ENCODE measurements around the gene ILK. TPM values are rescaled to one million over a fixed set of nuclear protein-coding genes. Genes with fewer than 3 reads are reported as not detected.

The ILK gene
- total RNA-seq, 5 donors from 2014 or later (not counting 1 experiment from before 2014, with no cell fraction given) = 49.3 to 111 (median 99.4) TPM

GRCh38 chr11:6611963-6612212 lies 8.3 kb downstream of the ILK start:
- H3K27ac Mint-ChIP-seq = peak overlapping the region in 1 of 2 donors; percentile 89
- peaks cover 21 to 62% of the 10 kb centered on the region in 2 donors for H3K36me3 ChIP-seq (ENCODE audit: control insufficient read depth in 2 of 2, extremely low read depth in 1 of 2, insufficient read depth in 1 of 2, low read length in 1 of 2)
- WGBS (ENCODE audit: insufficient coverage) = 0% methylated on average over 36 of the region's 36 CpGs

DNA sequence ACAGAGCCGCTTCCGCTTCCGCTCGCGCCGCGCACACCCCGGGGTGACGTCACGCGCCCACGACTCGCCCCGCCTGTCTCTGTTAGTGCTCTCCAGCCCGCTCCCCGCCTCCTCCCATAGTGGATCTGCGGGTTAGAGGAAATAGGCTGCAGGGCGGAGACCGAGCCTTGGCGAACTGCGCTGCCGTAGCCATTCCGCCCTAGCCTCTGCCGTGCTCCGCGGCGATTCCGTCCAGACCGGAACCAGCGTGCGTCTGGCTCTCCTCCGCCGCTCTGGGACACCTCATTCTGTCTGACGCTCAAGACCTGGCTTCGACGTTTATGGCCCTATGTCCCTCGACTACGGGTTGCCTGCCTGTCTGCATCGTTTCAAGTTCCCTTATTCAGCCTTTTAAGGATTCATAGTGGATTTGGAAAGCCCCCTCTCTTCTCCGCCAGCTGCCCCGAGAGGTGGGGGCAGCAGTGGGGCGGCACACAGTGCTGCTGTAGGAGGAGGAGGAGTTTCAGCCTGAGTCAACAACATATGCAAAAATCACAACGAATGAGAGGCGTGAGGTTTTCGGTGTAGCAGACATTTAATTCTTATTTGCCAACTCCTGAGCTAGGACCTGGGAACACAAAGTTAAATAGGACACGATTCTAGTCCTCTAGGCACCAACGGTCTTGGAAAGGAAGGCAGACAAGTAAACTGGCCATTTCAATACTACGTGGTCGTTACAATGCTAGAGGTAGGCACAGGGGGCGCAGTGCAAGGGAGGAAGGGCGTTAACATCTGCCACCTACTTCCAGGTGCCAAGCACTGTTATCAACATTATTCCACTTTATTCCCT lies 8.9 kb downstream of the ILK start, which contains the start of gene TAF10:
Gene TAF10 (minus strand): TSS at position 4 of the 829 bp plus-strand sequence. CDS start 27 bp downstream, outside the sequence.
- peak within 1 kb of the TSS in 2 of 3 donors; percentile 86 to 87 for H3K4me3 Mint-ChIP-seq
- peak within 1 kb of the TSS; percentile 98 for H3K27ac ChIP-seq (ENCODE audit: low read length)
- H3K27ac Mint-ChIP-seq = peak within 1 kb of the TSS; percentile 88 to 89
- ChIA-PET POLR2A (interaction anchor here (0.5 to 1.6 kb wide), 9 partner anchors 8 to 436 kb away, joined by 3 to 13 read pairs (median 3); partner anchors contain the start of genes ARFIP2 (in 1 of the 2), MRPL17 (in 1 of the 2), SMPD1 (in 1 of the 2) and TIMM10B (in 1 of the 2)), CTCF (interaction anchor here in 1 of 2 donors (0.6 to 1.2 kb wide), 10 partner anchors 15 to 379 kb away, joined by 3 to 8 read pairs (median 3); partner anchors contain the start of gene MRPL17)
- H3K4me1 Mint-ChIP-seq = peaks cover 32 to 54% (median 33%) of the 10 kb centered on the region in 3 donors
- H3K4me1 ChIP-seq (ENCODE audit: control insufficient read depth in 1 of 2, extremely low read depth in 1 of 2, insufficient read depth in 2 of 2, low read length in 2 of 2) = peaks cover 20 to 59% of the 10 kb centered on the region in 2 experiments
- H3K27me3 ChIP-seq (replicated peaks in 1 of 2; ENCODE audit: control insufficient read depth in 2 of 2, extremely low read depth in 1 of 2, insufficient read depth in 2 of 2, low read length in 1 of 2) = no peaks in the 10 kb centered on the region
- peaks cover 21 to 61% of the 10 kb centered on the region in 2 donors for H3K36me3 ChIP-seq (ENCODE audit: control insufficient read depth in 2 of 2, extremely low read depth in 1 of 2, insufficient read depth in 1 of 2, low read length in 1 of 2)
- no peaks in the 10 kb centered on the region for H3K9me3 Mint-ChIP-seq
- no peaks in the 10 kb centered on the region for H3K9me3 ChIP-seq
- under 1% methylated on average over 36 of the region's 51 CpGs for WGBS (ENCODE audit: insufficient coverage)
- peak; percentile 89 to 92 (median 90) for ATAC-seq (replicated peaks in 1 of 4)
- peak within 1 kb of the TSS; percentile 78 to 87 for H3K4me3 ChIP-seq (ENCODE audit: control insufficient read depth in 1 of 2, extremely low read depth in 1 of 2, low read length in 1 of 2)
- H3K36me3 Mint-ChIP-seq = peaks cover 50% of the 10 kb centered on the region
- H3K27me3 Mint-ChIP-seq = no peaks in the 10 kb centered on the region
- peak; percentile 91 to 98 (median 95) for DNase-seq

More at GRCh38 chr11:6611963-6612212, 8.3 kb downstream of the ILK start:
- peak in 1 of 4 experiments; percentile 15 for ATAC-seq (replicated peaks in 1 of 4)
- no peaks in the 10 kb centered on the region for H3K27me3 Mint-ChIP-seq
- Histone ChIP-seq H3K4me3 (ENCODE audit: control insufficient read depth in 1 of 2, extremely low read depth in 1 of 2, low read length in 1 of 2) (peak overlapping the region; percentile 78 to 87), H3K27ac (ENCODE audit: low read length) (peak overlapping the region; percentile 79), H3K27me3 (replicated peaks in 1 of 2; ENCODE audit: control insufficient read depth in 2 of 2, extremely low read depth in 1 of 2, insufficient read depth in 2 of 2, low read length in 1 of 2) (no peaks in the 10 kb centered on the region), H3K4me1 (ENCODE audit: control insufficient read depth in 1 of 2, extremely low read depth in 1 of 2, insufficient read depth in 2 of 2, low read length in 2 of 2) (peaks cover 25 to 58% of the 10 kb centered on the region in 2 experiments), H3K9me3 (no peaks in the 10 kb centered on the region)
- ChIA-PET POLR2A (interaction anchor here (0.5 to 1.6 kb wide), 9 partner anchors 8 to 435 kb away, joined by 3 to 13 read pairs (median 3); partner anchors contain the start of genes MRPL17 (in 1 of the 2) and SMPD1 (in 1 of the 2)), CTCF (interaction anchor here (0.6 to 1.2 kb wide), 8 partner anchors 15 to 242 kb away, joined by 3 to 6 read pairs (median 3); partner anchors contain the start of gene MRPL17 (in 1 of the 2))
- peak overlapping the region in 2 of 3 donors; percentile 86 to 87 for H3K4me3 Mint-ChIP-seq
- peaks cover 53% of the 10 kb centered on the region for H3K36me3 Mint-ChIP-seq
- peak in 2 of 35 experiments; percentile 12 to 29 for DNase-seq
- H3K4me1 Mint-ChIP-seq = peaks cover 32 to 57% (median 37%) of the 10 kb centered on the region in 3 donors
- H3K9me3 Mint-ChIP-seq = no peaks in the 10 kb centered on the region

- Mint-ChIP-seq H3K27me3 (no peaks in the 10 kb centered on the region), H3K4me1 (peaks cover 29 to 44% (median 32%) of the 10 kb centered on the region in 3 donors), H3K4me3 (no peak overlapping the region), H3K9me3 (no peaks in the 10 kb centered on the region), H3K36me3 (peaks cover 42% of the 10 kb centered on the region), H3K27ac (no peak overlapping the region)
- Histone ChIP-seq H3K4me3 (ENCODE audit: control insufficient read depth in 1 of 2, extremely low read depth in 1 of 2, low read length in 1 of 2) (no peak overlapping the region), H3K27me3 (replicated peaks in 1 of 2; ENCODE audit: control insufficient read depth in 2 of 2, extremely low read depth in 1 of 2, insufficient read depth in 2 of 2, low read length in 1 of 2) (no peaks in the 10 kb centered on the region), H3K36me3 (ENCODE audit: control insufficient read depth in 2 of 2, extremely low read depth in 1 of 2, insufficient read depth in 1 of 2, low read length in 1 of 2) (peaks cover 21 to 50% of the 10 kb centered on the region in 2 donors), H3K4me1 (ENCODE audit: control insufficient read depth in 1 of 2, extremely low read depth in 1 of 2, insufficient read depth in 2 of 2, low read length in 2 of 2) (peaks cover 19 to 59% of the 10 kb centered on the region in 2 experiments), H3K27ac (ENCODE audit: low read length) (peak overlapping the region; percentile 98), H3K9me3 (no peaks in the 10 kb centered on the region)
- no peak for ATAC-seq (replicated peaks in 1 of 4)
- ChIA-PET CTCF (interaction anchor here in 1 of 2 donors (0.7 to 1.0 kb wide), 2 partner anchors 70 to 235 kb away, joined by 3 to 8 read pairs; partner anchors contain the start of gene MRPL17), POLR2A (interaction anchor here in 1 of 2 donors (1.0 kb wide), 1 partner anchor 132 kb away, joined by 3 read pairs; the partner anchor contains the start of genes ARFIP2 and TIMM10B)
- WGBS (ENCODE audit: insufficient coverage) = 89% methylated on average over 3 of the region's 3 CpGs
- no peak for DNase-seq
These were observed 9.9 kb downstream of the ILK start for GRCh38 chr11:6613496-6613895.

DNA sequence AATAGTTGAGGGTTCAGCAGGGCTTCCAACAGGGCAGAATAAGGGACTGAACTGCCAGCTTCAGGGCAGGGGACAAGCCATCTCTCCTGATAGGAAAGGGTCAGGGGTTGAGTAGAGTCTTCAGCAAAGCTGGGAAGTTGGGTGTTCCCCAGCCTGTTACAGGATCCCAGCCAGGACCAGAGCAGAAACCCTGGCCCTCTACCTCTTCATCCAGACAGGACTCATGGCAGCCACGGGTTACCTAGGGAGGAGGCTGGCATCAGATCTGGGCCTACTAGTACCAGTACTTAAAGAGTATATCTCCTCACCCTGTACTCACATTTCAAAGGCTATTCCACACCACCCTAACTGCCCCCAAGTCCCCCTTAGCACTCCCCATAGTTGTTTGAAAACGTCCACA lies 10.9 kb downstream of the ILK start:
- Mint-ChIP-seq H3K4me3 (no peak overlapping the region), H3K27ac (peak overlapping the region; percentile 10 to 62), H3K4me1 (peaks cover 21 to 35% (median 27%) of the 10 kb centered on the region in 3 donors), H3K36me3 (peaks cover 35% of the 10 kb centered on the region), H3K9me3 (no peaks in the 10 kb centered on the region), H3K27me3 (no peaks in the 10 kb centered on the region)
- H3K4me3 ChIP-seq (ENCODE audit: control insufficient read depth in 1 of 2, extremely low read depth in 1 of 2, low read length in 1 of 2) = no peak overlapping the region
- peaks cover 21 to 41% of the 10 kb centered on the region in 2 donors for H3K36me3 ChIP-seq (ENCODE audit: control insufficient read depth in 2 of 2, extremely low read depth in 1 of 2, insufficient read depth in 1 of 2, low read length in 1 of 2)
- H3K4me1 ChIP-seq (ENCODE audit: control insufficient read depth in 1 of 2, extremely low read depth in 1 of 2, insufficient read depth in 2 of 2, low read length in 2 of 2) = peaks cover 20 to 57% of the 10 kb centered on the region in 2 experiments
- H3K27ac ChIP-seq (ENCODE audit: low read length) = no peak overlapping the region
- H3K27me3 ChIP-seq (replicated peaks in 1 of 2; ENCODE audit: control insufficient read depth in 2 of 2, extremely low read depth in 1 of 2, insufficient read depth in 2 of 2, low read length in 1 of 2) = no peaks in the 10 kb centered on the region
- WGBS (ENCODE audit: insufficient coverage) = no CpG with 5 or more reads among the region's 2 CpGs
- ATAC-seq (replicated peaks in 1 of 4) (no peak), DNase-seq (no peak)
- CTCF ChIA-PET = no interaction called here
- POLR2A ChIA-PET = no interaction called here
- H3K9me3 ChIP-seq = no peaks in the 10 kb centered on the region

DNA sequence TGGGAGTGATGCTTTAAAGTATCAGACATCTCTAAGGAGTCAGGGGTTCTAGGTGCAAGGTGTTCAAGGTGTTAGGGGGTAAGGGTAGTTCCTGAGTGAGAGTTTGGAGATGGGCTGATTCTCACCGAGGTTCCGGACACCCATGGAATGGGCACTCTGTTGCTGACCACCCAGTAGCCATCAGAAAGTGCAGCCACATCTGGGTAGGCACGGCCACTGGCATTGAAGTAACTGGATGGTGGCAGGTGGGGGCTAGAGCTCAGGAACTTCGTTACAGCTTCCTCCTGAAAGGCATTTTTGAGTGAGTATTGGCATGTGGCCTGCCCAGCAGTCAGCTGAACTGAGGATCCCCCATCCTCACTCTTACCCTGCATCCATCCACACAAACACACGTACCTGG lies 11.5 kb downstream of the ILK start:
- H3K4me3 Mint-ChIP-seq = no peak overlapping the region
- H3K27me3 ChIP-seq (replicated peaks in 1 of 2; ENCODE audit: control insufficient read depth in 2 of 2, extremely low read depth in 1 of 2, insufficient read depth in 2 of 2, low read length in 1 of 2) = no peaks in the 10 kb centered on the region
- H3K27ac ChIP-seq (ENCODE audit: low read length) = no peak overlapping the region
- peak overlapping the region in 1 of 2 donors; percentile 62 for H3K27ac Mint-ChIP-seq
- peaks cover 29% of the 10 kb centered on the region for H3K36me3 Mint-ChIP-seq
- POLR2A ChIA-PET = no interaction called here
- no peak overlapping the region for H3K4me3 ChIP-seq (ENCODE audit: control insufficient read depth in 1 of 2, extremely low read depth in 1 of 2, low read length in 1 of 2)
- DNase-seq = no peak
- no peaks in the 10 kb centered on the region for H3K9me3 ChIP-seq
- H3K27me3 Mint-ChIP-seq = no peaks in the 10 kb centered on the region
- H3K36me3 ChIP-seq (ENCODE audit: control insufficient read depth in 2 of 2, extremely low read depth in 1 of 2, insufficient read depth in 1 of 2, low read length in 1 of 2) = peaks cover 17 to 35% of the 10 kb centered on the region in 2 donors
- H3K4me1 ChIP-seq (ENCODE audit: control insufficient read depth in 1 of 2, extremely low read depth in 1 of 2, insufficient read depth in 2 of 2, low read length in 2 of 2) = peaks cover 22 to 55% of the 10 kb centered on the region in 2 experiments
- H3K9me3 Mint-ChIP-seq = no peaks in the 10 kb centered on the region
- WGBS (ENCODE audit: insufficient coverage) = 97% methylated on average over 3 of the region's 5 CpGs
- CTCF ChIA-PET = no interaction called here
- H3K4me1 Mint-ChIP-seq = peaks cover 15 to 29% (median 23%) of the 10 kb centered on the region in 3 donors
- ATAC-seq (replicated peaks in 1 of 4) = no peak

DNA sequence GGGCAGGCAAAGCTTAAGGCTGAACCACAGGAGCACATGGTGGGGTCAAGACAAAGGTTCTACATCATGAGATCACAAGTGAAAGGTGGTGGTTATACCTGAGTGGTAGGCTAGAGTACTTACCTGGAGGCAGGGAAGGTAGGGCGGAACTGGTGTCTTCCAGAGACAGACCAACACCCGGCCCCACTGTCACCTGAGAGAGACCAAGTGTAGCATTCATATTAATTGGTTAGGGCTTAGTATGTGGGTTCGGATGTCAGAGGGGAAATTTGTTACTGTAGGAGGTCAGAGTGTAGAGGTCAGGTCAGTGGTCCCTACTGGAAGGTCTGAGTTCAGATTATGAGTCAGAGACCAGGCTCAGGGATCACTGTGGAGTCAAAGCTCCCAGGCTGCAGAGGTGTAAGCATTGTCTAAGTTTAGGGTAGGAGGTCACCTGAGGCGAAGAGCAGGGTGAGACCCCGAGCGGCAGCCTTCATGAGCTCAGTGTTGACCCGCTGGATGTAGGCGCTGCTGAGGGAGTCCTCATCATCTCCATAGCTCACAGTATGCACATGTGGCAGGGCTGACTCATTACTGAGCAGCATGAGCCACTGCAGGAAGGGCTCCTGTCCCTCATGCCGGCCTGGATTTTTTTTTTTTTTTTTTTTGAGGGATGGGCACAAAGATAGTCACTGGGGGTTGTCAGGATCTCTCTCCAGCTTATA lies 12.5 kb downstream of the ILK start:
- DNase-seq = no peak
- no peak for ATAC-seq (replicated peaks in 1 of 4)
- Histone ChIP-seq H3K36me3 (ENCODE audit: control insufficient read depth in 2 of 2, extremely low read depth in 1 of 2, insufficient read depth in 1 of 2, low read length in 1 of 2) (peaks cover 16 to 26% of the 10 kb centered on the region in 2 donors), H3K4me3 (ENCODE audit: control insufficient read depth in 1 of 2, extremely low read depth in 1 of 2, low read length in 1 of 2) (no peak overlapping the region), H3K9me3 (no peaks in the 10 kb centered on the region), H3K27me3 (replicated peaks in 1 of 2; ENCODE audit: control insufficient read depth in 2 of 2, extremely low read depth in 1 of 2, insufficient read depth in 2 of 2, low read length in 1 of 2) (no peaks in the 10 kb centered on the region), H3K4me1 (ENCODE audit: control insufficient read depth in 1 of 2, extremely low read depth in 1 of 2, insufficient read depth in 2 of 2, low read length in 2 of 2) (peaks cover 20 to 47% of the 10 kb centered on the region in 2 experiments), H3K27ac (ENCODE audit: low read length) (no peak overlapping the region)
- H3K4me3 Mint-ChIP-seq = no peak overlapping the region
- WGBS (ENCODE audit: insufficient coverage) = 98% methylated on average over 6 of the region's 9 CpGs
- peak overlapping the region; percentile 54 to 63 for H3K27ac Mint-ChIP-seq
- no peaks in the 10 kb centered on the region for H3K27me3 Mint-ChIP-seq
- peaks cover 9 to 19% (median 17%) of the 10 kb centered on the region in 3 donors for H3K4me1 Mint-ChIP-seq
- H3K36me3 Mint-ChIP-seq = peaks cover 22% of the 10 kb centered on the region
- no peaks in the 10 kb centered on the region for H3K9me3 Mint-ChIP-seq
- POLR2A ChIA-PET = no interaction called here
- CTCF ChIA-PET = interaction anchor here (0.6 to 0.7 kb wide), 2 partner anchors 13 to 52 kb away, joined by 4 to 5 read pairs; no protein-coding TSS in a partner anchor
